Sigmoid colon (tissue), 7 donors: ENCODE measurements around the gene SORCS2. TPM values are rescaled to one million over a fixed set of nuclear protein-coding genes. Genes with fewer than 3 reads are reported as not detected.

ENCODE experiments used
- DNase-seq: peaks from one replicate; pipeline ENCODE4 v3.0.0-alpha.2; 2019
- H3K27ac ChIP-seq, 4 donors: fragments of 200-600 bp; sonication (generic); one replicate each; pipeline ENCODE4 v1.5.1; 2016 to 2019; ENCODE audit warnings: mild to moderate bottlenecking in 1 of 4
- H3K27me3 ChIP-seq, 3 donors: fragments of 200-600 bp; sonication (generic); one replicate each; pipeline ENCODE4 v1.5.1; 2019; ENCODE audit warnings: mild to moderate bottlenecking in 1 of 3
- H3K36me3 ChIP-seq, 4 donors: fragments of 200-600 bp; sonication (generic); one replicate each; pipeline ENCODE4 v1.5.1; 2016 to 2019
- H3K4me1 ChIP-seq, 4 donors: fragments of 200-600 bp; sonication (generic); one replicate each; pipeline ENCODE4 v1.5.1; 2017 to 2019
- H3K4me3 ChIP-seq, 4 donors: fragments of 200-600 bp; sonication (generic); one replicate each; pipeline ENCODE4 v1.5.1; 2017 to 2019; ENCODE audit warnings: mild to moderate bottlenecking in 2 of 4, moderate library complexity in 1 of 4
- H3K9me3 ChIP-seq, 4 donors: fragments of 200-600 bp in 3 of 4; sonication (generic) in 3 of 4; one replicate each; pipeline versions ENCODE4 v1.5.1 to v1.6.1; 2013 to 2019
- EP300 ChIP-seq, 4 donors: sonication (generic); formaldehyde crosslinking; IDR thresholded peaks; one replicate each; pipeline ENCODE4 v1.6.1; 2017; ENCODE audit warnings: antibody characterized with exemption in 4 of 4
- POLR2A ChIP-seq, 2 donors: fragments of 450-650 bp; IDR thresholded peaks; one replicate each; pipeline ENCODE4 v1.6.1; 2016; ENCODE audit warnings: antibody characterized with exemption in 2 of 2, mild to moderate bottlenecking in 2 of 2, moderate library complexity in 2 of 2
- POLR2AphosphoS5 ChIP-seq, 4 donors: sonication (generic); formaldehyde crosslinking; IDR thresholded peaks; one replicate each; pipeline ENCODE4 v1.6.1; 2017; ENCODE audit warnings: antibody characterized with exemption in 4 of 4
- WGBS, 2 donors: extraction: QIAGEN DNeasy Blood & Tissue Kit; methylation state at CpG; one replicate each; pipeline ENCODE4 v1.1.7; 2013; 5-methylcytosine and 5-hydroxymethylcytosine counted together
- intact Hi-C: fragments of 100-400 bp; cut with DNase I; formaldehyde crosslinking; loops from one replicate; pipeline ENCODE4 v1.15.1; 2023
- polyA plus RNA-seq, 3 donors: library from polyadenylated mRNA; stranded (reverse); fragments of 200-250 nt; gene quantifications; one replicate each; pipeline ENCODE4 v1.2.3, GENCODE V29; 2013
- total RNA-seq, 4 donors: library from RNA; depleted of rRNA; stranded (reverse); fragments of >200 nt; gene quantifications; one replicate each; pipeline ENCODE4 v1.1.0, GENCODE V29; 2016
- TF ChIP-seq, protein P1 (sequence below), 4 experiments: fragments of 450-650 bp in 3 of 4; fragments of 200-600 bp in 1 of 4; IDR thresholded peaks; one replicate each; pipeline ENCODE4 v1.5.1; 2016 to 2019; ENCODE audit warnings: antibody characterized with exemption in 4 of 4, mild to moderate bottlenecking in 3 of 4, moderate library complexity in 2 of 4
- donor health status: healthy with polysubstance abuse.
- donor health status: Bipolar disorder and iron deficiency.
- donor health status: healthy.

Gene SORCS2
- total and polyA plus RNA-seq, 7 donors = 1.8 to 6.4 (median 3.9) TPM; not detected in 2

DNA sequence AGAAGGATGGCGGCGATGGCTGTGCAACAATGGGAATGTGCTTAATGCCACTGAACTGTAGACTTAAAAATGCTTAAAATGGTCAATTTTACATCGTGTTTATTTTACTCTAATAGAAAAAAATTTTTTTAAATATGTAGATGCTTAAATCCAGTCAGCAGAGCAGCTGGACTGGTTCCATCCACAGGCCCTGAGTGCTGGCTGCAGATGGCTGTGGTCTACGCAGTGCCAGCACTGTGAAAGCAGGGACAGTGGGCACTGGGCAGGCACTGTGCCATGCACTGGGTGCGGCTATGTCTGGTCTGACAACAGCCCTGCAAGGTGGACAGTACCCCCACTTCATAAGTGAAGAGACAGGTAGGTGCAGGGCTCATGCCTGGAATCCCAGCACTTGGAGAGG, 572.1 kb downstream of the SORCS2 start:
- WGBS, 2 donors = 92 to 95% methylated on average over 5 of the region's 5 CpGs
- intact Hi-C loops = loop anchor here (5.0 kb wide), 1 partner anchor 168 kb away; no protein-coding TSS in a partner anchor

DNA sequence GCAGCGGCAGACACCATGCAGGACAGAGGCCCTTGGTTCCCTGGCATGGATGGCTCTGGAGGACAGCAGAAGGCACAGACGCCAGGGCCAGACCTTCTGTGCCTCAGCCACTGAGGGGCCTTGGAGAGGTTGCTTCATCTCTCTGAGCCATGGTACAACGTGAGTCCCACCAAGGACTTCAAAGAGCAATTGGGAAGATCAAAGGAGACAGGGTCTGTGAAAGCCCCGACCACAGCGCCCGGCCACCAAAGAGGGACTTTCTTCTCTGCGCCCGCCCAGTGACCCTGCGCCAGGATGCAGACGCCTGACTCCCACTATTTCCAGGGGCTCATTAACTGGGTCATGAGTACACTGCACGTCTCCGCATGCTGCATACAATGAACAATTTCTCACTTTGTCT, 573.3 kb downstream of the SORCS2 start:
- H3K36me3 ChIP-seq = peaks cover 3 to 90% (median 32%) of the 10 kb centered on the region in 4 donors
- no peak for TF ChIP-seq POLR2A (IDR thresholded peaks at IDR 0.05)
- no peak for TF ChIP-seq POLR2AphosphoS5 (IDR thresholded peaks at IDR 0.05)
- TF ChIP-seq, protein P1, sequence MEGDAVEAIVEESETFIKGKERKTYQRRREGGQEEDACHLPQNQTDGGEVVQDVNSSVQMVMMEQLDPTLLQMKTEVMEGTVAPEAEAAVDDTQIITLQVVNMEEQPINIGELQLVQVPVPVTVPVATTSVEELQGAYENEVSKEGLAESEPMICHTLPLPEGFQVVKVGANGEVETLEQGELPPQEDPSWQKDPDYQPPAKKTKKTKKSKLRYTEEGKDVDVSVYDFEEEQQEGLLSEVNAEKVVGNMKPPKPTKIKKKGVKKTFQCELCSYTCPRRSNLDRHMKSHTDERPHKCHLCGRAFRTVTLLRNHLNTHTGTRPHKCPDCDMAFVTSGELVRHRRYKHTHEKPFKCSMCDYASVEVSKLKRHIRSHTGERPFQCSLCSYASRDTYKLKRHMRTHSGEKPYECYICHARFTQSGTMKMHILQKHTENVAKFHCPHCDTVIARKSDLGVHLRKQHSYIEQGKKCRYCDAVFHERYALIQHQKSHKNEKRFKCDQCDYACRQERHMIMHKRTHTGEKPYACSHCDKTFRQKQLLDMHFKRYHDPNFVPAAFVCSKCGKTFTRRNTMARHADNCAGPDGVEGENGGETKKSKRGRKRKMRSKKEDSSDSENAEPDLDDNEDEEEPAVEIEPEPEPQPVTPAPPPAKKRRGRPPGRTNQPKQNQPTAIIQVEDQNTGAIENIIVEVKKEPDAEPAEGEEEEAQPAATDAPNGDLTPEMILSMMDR (IDR thresholded peaks at IDR 0.05) = no peak
- no peak for TF ChIP-seq EP300 (IDR thresholded peaks at IDR 0.05)
- no peak for DNase-seq

More for the DNA sequence above, 572.1 kb downstream of the SORCS2 start:
- DNase-seq = no peak
- peak overlapping the region in 1 of 4 donors; percentile 10 for H3K27ac ChIP-seq
- H3K36me3 ChIP-seq = peaks cover 3 to 85% (median 31%) of the 10 kb centered on the region in 4 donors
- TF ChIP-seq POLR2A (IDR thresholded peaks at IDR 0.05) = no peak
- TF ChIP-seq POLR2AphosphoS5 (IDR thresholded peaks at IDR 0.05) = no peak
- TF ChIP-seq, protein P1 (IDR thresholded peaks at IDR 0.05) = no peak
- H3K9me3 ChIP-seq = no peaks in the 10 kb centered on the region
- H3K27me3 ChIP-seq = no peaks in the 10 kb centered on the region
- H3K4me3 ChIP-seq = no peak overlapping the region
- H3K4me1 ChIP-seq = peaks cover 0 to 30% (median 24%) of the 10 kb centered on the region in 4 donors

DNA sequence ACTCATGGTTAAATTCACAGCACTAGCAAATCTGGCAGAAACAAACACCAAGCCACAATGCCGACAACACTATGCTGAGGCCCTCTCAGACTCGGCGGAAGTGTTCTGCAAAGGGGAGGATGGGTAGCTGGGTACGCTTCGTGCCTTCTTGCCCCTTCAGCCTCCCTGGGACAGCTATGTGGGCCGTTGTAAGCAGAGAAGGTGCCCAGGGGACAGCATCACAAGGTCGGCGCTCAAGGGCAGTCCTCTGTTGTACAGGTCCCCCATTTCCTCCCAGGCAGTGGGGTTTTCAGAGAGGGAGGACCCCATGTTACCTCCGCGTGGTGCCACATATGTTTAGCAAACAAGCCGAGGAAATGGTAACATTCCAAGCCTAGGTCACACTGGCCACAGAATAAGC, 573.7 kb downstream of the SORCS2 start:
- DNase-seq = no peak
- Histone ChIP-seq H3K36me3 (peaks cover 3 to 92% (median 32%) of the 10 kb centered on the region in 4 donors), H3K27me3 (no peaks in the 10 kb centered on the region), H3K4me1 (peaks cover 0 to 40% (median 33%) of the 10 kb centered on the region in 4 donors), H3K27ac (peak overlapping the region in 2 of 4 donors; percentile 46 to 51), H3K4me3 (no peak overlapping the region), H3K9me3 (no peaks in the 10 kb centered on the region)
- no peak for TF ChIP-seq EP300 (IDR thresholded peaks at IDR 0.05)
- TF ChIP-seq POLR2A (IDR thresholded peaks at IDR 0.05) = no peak
- TF ChIP-seq POLR2AphosphoS5 (IDR thresholded peaks at IDR 0.05) = no peak
- TF ChIP-seq, protein P1 (IDR thresholded peaks at IDR 0.05) = no peak
- intact Hi-C loops = no loop called here
- 90 to 94% methylated on average over 11 of the region's 11 CpGs for WGBS, 2 donors

More for the DNA sequence above, 573.3 kb downstream of the SORCS2 start:
- no peak overlapping the region for H3K4me3 ChIP-seq
- 83 to 89% methylated on average over 12 of the region's 12 CpGs for WGBS, 2 donors
- peak overlapping the region in 2 of 4 donors; percentile 32 to 46 for H3K27ac ChIP-seq
- H3K4me1 ChIP-seq = peaks cover 0 to 38% (median 31%) of the 10 kb centered on the region in 4 donors
- no peaks in the 10 kb centered on the region for H3K27me3 ChIP-seq
- intact Hi-C loops = no loop called here
- H3K9me3 ChIP-seq = no peaks in the 10 kb centered on the region

DNA sequence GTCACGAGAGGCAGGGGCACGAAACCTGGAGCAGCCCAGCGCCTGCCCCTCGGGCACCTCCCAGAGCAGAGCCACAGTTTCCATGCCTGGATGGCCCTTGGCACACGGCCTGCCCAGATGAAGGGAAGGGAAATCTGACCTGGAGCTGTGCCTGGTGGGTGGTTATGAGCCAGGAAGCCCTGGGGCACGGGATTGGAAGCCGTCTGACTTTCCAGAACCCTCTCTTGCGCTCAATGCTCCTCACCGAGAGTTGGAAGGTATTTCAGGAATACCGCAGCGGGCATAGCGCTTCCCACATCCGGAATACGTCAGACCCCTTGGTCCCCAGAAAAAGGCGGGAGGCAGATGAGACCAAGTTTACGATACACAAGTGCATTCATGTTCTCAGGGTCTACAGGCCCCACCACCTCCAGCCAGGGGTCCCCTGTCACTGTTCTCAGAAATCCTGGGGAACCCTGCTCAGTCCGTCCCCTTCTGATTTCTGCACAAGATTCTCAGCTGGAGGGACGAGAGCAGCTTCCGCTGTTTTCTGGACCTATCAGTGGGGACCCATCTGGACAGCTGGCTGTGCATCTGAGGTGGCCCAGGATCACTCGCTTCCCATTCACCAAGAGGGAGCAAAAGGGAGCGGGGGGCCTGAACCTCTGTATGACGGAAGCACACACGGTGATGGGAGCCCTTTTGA, 574.5 kb downstream of the SORCS2 start:
- Histone ChIP-seq H3K9me3 (no peaks in the 10 kb centered on the region), H3K4me1 (peaks cover 0 to 46% (median 37%) of the 10 kb centered on the region in 4 donors), H3K4me3 (no peak overlapping the region), H3K27me3 (no peaks in the 10 kb centered on the region), H3K27ac (peak overlapping the region in 3 of 4 donors; percentile 0 to 51 (median 46)), H3K36me3 (peaks cover 3 to 90% (median 31%) of the 10 kb centered on the region in 4 donors)
- intact Hi-C loops = no loop called here
- DNase-seq = peak; percentile 90
- 91 to 92% methylated on average over 23 of the region's 23 CpGs for WGBS, 2 donors
- TF ChIP-seq, protein P1 (IDR thresholded peaks at IDR 0.05) = no peak
- TF ChIP-seq POLR2A (IDR thresholded peaks at IDR 0.05) (no peak), EP300 (IDR thresholded peaks at IDR 0.05) (peak in 1 of 4 donors; percentile 34), POLR2AphosphoS5 (IDR thresholded peaks at IDR 0.05) (peak in 2 of 4 donors; percentile 25 to 49)
